Amniotic stem cell (primary cell): ENCODE results near the gene TMEM178A.
A peak's percentile ranks its signal among the peaks of the same experiment; 100 is the strongest.
"Not testable (repeated sequence)": the region's sequence is repeated elsewhere in the genome, so short reads cannot be mapped to it uniquely, and the experiment has no call there.

Experiments used
- DNase-seq: peaks from one replicate; lab custom pipeline; 2025; lab: John Stamatoyannopoulos, UW

Gene TMEM178A

DNA sequence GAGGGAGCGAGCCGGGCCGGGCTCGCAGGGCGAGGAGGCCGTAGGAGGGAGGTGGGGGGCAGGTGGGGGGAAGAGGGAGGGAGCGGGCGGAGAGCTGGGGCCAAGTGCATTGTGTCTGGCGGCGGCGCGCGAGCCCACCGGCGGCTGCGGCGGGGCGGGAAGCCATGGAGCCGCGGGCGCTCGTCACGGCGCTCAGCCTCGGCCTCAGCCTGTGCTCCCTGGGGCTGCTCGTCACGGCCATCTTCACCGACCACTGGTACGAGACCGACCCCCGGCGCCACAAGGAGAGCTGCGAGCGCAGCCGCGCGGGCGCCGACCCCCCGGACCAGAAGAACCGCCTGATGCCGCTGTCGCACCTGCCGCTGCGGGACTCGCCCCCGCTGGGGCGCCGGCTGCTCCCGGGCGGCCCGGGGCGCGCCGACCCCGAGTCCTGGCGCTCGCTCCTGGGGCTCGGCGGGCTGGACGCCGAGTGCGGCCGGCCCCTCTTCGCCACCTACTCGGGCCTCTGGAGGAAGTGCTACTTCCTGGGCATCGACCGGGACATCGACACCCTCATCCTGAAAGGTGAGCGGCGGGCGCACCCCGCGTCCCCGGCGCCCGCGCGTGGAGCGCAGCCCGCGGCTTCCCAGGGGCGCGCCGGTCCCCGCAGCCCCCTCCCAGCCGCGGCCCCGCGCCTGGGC, at the start of gene TMEM178A:
Gene TMEM178A (plus strand): TSS at position 107 of the 680 bp plus-strand sequence. CDS start 58 bp downstream, at position 165.
- DNase-seq: no peak

DNA sequence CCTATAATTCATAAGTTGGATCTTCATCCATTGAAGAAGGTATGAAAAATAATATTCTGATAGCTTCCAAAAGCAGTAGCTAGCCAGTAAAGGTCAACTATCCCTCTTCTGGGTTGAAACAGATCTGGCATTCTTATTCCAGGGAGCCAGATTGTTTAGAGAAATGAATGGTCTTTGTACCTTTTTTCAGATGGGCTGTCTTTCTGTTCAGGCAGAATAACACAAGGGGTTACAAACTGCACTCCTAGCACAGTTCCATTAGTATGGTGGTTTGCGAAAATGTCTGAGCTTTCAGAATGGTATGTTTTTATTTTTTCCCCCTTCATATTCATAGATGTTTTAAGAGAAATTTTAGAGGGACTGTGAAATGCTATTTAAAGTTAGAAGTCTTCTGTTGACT, 47.5 kb upstream of the TMEM178A start:
- no peak for DNase-seq

- DNase-seq: no peak
These were observed 47.0 kb upstream of the TMEM178A start for GRCh38 chr2:39618736-39619135.

- DNase-seq: peak; percentile 40
These were observed 45.6 kb upstream of the TMEM178A start for GRCh38 chr2:39620067-39620466.

GRCh38 chr2:39621596-39621995, 44.1 kb upstream of the TMEM178A start:
- DNase-seq: no peak

- DNase-seq: no peak
These were observed 42.9 kb upstream of the TMEM178A start for GRCh38 chr2:39622860-39623259.

DNA sequence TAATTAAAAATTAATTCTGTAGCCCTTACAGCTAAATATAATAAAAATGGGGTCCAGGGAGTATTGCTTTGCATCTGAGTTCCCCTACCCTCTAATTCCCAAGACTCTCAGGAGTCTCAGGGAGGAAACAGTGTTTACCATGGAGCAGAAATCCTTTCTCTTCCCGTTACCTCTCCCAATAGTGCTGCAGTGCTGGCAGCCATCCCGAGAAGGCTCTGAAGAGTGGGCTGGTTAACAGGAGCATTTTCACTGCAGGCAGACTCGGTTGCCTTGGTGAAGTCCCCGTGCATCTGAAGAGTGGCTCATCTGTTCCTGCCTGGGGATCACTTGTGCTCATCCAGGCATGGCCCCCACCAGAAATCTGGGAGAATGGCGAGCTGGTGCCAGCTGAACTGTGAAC, 41.8 kb upstream of the TMEM178A start:
- no peak for DNase-seq

DNA sequence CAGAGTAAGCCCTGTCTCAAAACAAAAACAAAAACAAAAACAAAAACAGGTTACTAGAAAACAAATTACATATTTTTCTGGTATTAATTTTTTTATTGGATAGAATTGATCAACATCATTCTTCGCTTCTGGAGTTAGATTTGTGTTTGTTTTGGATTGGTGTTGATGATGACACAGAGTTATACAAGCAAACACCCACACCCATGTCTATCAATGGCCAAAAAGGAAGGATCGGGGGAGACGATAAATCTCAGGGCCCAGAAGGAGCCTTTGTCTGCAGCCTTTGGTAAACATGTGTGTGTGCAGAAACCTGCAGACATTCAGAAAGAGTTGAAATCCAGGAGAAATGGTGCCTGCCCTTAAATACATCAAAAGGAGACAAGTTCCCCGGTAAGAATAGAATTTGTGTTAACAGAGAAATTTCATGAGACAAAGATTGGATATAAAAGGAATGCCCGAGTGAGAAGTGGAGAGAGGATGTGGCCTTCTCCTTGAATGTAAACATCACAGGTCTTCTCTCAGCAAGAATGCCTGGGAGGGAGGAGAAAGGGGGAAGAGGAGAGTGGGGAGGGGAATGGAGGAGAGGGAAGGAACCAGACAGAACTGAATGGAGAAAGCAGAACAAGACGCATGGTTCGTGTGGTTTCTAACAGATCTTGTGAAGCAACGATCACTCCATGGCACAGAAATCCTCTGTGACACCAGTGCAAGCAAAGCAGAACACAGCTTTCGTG, 40.4 kb upstream of the TMEM178A start:
- no peak for DNase-seq

GRCh38 chr2:39625927-39626270, 39.8 kb upstream of the TMEM178A start:
- no peak for DNase-seq

DNA sequence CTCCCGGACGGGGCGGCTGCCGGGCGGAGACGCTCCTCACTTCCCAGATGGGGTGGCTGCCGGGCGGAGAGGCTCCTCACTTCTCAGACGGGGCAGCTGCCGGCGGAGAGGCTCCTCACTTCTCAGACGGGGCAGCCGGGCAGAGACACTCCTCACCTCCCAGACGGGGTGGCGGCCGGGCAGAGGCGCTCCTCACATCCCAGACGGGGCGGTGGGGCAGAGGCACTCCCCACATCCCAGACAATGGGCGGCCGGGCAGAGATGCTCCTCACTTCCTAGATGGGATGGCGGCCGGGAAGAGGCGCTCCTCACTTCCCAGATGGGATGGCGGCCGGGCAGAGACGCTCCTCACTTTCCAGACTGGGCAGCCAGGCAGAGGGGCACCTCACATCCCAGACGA, 37.4 kb upstream of the TMEM178A start:
- DNase-seq: not testable (repeated sequence)

- DNase-seq: no peak
These were observed 36.1 kb upstream of the TMEM178A start for GRCh38 chr2:39629646-39630045.

GRCh38 chr2:39631256-39631655, 34.5 kb upstream of the TMEM178A start:
- no peak for DNase-seq

GRCh38 chr2:39631718-39632117, 34.0 kb upstream of the TMEM178A start:
- peak; percentile 48 for DNase-seq

GRCh38 chr2:39632876-39633275, 32.8 kb upstream of the TMEM178A start:
- no peak for DNase-seq

- no peak for DNase-seq
These were observed 29.4 kb upstream of the TMEM178A start for GRCh38 chr2:39636306-39636705.

DNA sequence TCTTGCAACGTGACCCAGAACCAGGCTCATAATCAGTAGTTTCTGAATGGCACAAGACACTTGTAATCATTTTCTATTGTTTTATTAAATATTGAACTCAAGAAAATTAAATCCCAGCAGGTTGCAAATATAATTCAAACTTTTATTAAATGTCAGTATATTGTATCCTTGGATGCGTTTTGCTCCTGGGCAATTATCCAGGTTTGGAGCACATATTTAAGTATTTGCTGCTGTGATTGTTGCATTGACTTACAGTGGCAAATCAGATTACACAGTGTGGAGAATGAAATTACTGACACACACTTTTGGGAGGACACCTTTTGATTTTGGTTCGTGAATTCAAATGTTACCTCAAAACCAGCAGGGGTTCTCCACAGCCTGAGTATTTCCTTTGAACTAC, 27.1 kb upstream of the TMEM178A start:
- no peak for DNase-seq

- DNase-seq: no peak
These were observed 25.6 kb upstream of the TMEM178A start for GRCh38 chr2:39640107-39640506.

- no peak for DNase-seq
These were observed 25.0 kb upstream of the TMEM178A start for GRCh38 chr2:39640681-39641080.

GRCh38 chr2:39641635-39642034, 24.1 kb upstream of the TMEM178A start:
- no peak for DNase-seq

DNA sequence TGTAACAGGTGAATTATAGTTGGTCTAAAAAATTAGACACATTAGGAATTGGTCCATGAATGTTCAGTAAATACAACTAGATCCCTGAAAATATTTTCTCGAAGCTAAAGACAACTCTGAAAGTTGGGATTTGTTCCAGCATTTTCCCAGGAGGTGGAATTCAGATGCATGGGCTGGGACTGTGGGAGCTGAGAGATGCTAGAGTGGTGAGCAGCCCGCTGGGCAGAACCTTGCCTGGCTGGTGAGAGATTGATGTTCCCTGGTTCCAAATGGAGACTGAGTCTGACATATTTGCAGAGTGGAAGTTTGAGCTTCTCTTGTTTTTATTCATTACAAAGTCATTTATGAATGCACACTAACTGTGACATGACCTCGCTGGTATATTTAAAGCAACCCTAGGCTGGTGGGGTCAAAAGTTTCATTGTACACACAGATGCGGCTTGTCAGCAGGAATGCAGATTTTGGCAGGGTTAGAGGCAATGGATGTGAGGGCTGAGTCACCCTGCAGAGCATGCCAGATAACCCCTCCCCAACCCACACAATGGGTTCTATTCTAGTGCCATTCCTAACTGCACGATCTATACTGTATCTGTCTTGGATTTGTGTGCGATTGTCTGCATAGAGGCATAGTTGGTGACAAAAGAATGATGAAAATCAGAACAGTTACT, 23.5 kb upstream of the TMEM178A start:
- DNase-seq: peak; percentile 19

GRCh38 chr2:39645826-39646225, 19.9 kb upstream of the TMEM178A start:
- no peak for DNase-seq

DNA sequence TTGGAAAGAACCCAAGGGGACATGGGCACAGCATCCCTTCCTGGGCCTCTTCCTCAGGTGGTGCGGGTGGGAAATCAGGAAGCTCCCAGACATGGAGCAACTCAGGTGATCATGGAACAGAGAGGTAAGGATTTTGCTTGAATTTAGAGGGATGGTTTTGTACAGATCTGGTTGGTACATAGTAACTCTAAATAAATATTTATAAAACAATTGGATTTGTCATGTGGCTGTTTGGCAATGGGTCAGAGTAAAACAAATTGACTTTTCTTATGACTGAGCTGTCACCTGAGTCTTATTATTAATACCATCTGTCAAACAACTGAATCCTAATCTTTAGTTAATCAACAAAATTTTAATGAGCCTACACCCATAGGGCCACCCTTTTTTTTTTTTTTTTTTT, 19.4 kb upstream of the TMEM178A start:
- DNase-seq: no peak

DNA sequence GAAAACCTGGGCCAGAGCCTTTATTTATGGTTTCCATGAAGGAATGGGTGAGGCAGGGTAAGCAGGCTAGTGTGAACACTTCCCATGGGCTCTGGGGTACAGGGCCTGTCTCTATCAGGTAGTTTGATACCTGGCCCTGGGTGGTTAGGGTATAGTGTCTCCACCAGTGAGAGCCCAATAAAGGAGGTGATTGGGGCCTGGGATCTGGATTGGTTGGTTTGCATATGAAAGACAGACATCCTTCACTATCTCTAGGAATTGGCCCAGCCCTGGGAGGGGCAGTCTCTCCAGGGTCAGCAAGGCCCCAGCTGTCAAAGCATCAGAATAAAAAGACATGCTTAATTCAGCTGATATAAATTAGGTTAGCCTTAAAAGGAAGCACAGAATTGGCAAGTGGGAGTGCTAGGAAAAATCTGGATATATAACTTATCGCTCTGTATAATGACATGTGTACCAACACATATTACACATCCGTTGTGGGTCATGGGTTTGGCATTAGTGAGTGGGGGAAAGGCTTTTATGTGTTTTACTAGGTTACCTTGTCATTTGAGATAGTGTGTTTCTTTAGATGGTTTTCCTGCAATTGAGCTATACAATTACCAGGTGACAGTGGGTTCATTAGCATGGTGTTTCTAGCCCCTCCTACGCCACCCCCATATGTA, 18.5 kb upstream of the TMEM178A start:
- DNase-seq: no peak
